ENCODE results near the gene ALX4.

Gene ALX4

DNA sequence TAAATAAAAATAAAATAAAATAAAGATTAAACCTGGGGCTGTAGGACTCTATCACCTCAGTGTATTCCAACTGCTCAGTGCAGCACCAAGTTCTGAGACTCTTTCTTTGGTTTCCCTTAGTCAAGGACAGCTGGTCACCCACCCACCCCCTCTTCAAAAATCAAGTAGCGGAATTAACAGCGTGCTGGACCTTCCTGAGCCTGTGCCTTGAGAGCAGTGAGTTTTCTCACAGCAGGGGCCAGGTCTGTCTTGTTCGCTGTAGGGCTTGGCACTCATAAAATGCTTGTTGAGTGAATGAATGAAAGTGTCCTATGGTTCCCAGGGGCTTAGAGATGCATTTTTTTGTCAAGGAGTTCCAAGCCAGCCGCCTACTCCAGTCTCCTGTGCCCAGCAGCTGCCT, 2.9 kb upstream of the ALX4 start:
- H3K27me3 ChIP-seq (ENCODE audit: insufficient read depth, low read length), result peaks cover 100% of the 10 kb centered on the region

DNA sequence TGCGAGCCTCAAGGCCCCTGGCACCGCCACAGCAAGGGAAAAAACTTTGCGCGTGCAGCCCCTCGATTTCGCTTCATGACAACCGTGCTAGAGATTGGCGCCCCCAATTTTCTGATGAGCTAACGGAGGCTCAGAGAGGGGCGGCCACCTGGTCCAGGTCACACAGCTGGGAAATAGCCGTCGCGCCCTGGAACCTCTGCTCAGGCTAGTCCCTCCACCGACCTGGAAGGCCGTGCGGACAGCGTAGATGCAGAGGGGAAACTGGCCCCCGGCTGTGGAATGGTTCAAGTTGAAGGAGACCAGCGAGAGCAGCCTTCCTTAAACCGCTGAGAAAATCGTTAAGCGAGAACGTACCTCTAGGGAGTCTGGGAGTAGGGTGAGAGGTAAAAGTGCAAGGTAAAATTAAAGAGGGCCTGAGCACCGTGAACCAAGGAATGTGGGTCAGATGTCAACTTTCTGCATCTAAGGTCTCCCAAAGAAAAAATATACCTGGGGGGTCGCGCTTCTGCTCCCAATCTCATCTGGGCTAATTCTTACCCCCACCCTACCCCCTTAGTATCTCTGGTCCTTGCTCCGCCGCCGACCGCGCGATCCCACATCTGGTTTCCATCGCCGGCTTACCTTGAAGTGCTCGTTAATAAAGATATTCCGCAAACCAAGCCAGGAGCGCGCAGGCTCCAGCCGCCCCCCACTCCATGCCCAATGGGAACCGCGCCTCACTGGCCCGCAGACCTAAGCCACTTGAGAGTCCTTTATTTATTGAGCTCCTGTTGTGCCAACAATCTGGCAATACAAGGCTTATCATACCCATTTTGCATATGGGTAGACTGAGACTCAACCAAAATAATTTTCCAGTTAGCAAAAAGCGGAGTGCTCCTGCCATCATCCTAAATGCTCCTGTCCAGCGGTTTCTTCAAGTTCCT, 1.7 kb upstream of the ALX4 start:
- no peaks in the 10 kb centered on the region for H3K36me3 ChIP-seq (ENCODE audit: insufficient read depth, low read depth, low read length)
- no peak overlapping the region for H3K9ac ChIP-seq (ENCODE audit: low read depth, low read length)
- H3K27ac ChIP-seq (ENCODE audit: low read length), result no peak overlapping the region
- peaks cover 100% of the 10 kb centered on the region for H3K27me3 ChIP-seq (ENCODE audit: insufficient read depth, low read length)
- H3K4me3 ChIP-seq (ENCODE audit: low read length), result no peak overlapping the region
- H3K9me3 ChIP-seq (ENCODE audit: insufficient read depth, low read depth, low read length), result peaks cover 11% of the 10 kb centered on the region; the same call in 1 of the 2 replicates
- no peaks in the 10 kb centered on the region; the same call in 1 of the 2 replicates for H3K4me1 ChIP-seq (ENCODE audit: insufficient read depth, low read length)

More for the DNA sequence above, 2.9 kb upstream of the ALX4 start:
- no peaks in the 10 kb centered on the region for H3K36me3 ChIP-seq (ENCODE audit: insufficient read depth, low read depth, low read length)
- no peaks in the 10 kb centered on the region; the same call in 1 of the 2 replicates for H3K4me1 ChIP-seq (ENCODE audit: insufficient read depth, low read length)
- no peak overlapping the region for H3K27ac ChIP-seq (ENCODE audit: low read length)
- H3K9me3 ChIP-seq (ENCODE audit: insufficient read depth, low read depth, low read length), result peaks cover 6% of the 10 kb centered on the region; the same call in 1 of the 2 replicates
- no peak overlapping the region for H3K9ac ChIP-seq (ENCODE audit: low read depth, low read length)
- H3K4me3 ChIP-seq (ENCODE audit: low read length), result no peak overlapping the region

DNA sequence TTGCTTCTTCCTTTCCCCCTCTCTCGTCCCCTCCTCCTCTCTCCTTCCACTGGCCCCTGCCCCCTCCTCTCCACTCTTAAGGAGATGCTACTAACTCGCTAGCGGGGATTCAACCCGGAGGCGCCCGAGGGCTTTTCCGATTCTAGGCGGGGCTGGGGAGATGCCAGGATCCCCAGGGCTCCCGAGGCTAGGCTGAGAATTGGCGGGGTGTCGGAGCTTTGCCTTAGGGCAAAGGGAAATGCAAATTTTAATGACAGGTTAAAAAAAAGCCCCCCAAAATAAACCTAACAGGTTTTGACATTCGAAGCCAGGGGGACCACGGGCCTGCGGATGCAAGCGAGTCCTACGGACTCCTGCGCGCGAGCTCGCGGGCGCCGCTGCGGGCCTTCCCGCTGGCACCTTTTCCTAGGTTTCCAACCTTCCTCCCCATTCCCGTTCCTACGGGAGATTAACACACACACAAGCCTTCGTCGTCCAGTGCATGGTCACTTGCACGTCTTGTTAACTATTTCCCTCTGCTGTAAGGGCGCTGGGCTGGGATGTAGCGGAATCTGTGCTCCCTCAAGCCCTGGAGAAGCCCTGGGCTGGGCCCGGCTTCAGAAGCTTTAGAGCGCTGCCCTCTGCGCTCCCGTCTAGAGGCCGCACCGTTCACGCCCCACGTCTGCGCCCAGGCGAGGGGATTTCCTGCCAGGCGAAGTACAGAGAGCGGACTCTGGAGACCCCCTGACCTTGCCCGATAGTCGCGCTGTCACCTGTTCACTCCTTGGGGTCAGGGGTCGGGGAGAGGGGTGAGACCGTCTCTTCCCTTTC, 729 bp upstream of the ALX4 start:
- peaks cover 100% of the 10 kb centered on the region for H3K27me3 ChIP-seq (ENCODE audit: insufficient read depth, low read length)
- peak overlapping the region; percentile 18; the same call in 1 of the 2 replicates for H3K4me3 ChIP-seq (ENCODE audit: low read length)
- no peak overlapping the region for H3K27ac ChIP-seq (ENCODE audit: low read length)

DNA sequence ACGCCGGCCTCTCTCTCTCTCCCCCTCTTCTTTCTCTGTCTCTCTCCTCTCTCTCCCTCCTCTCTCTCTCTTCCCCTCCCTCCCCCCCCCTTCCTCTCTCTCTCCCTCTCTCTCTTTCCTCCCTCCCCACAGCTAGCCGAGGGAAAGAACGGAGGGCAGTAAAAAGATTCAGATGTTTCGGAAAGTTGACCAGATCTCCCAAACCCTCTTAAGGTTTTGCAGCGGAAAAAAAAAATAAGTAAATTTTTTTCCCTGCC, 195 bp upstream of the ALX4 start:
- Histone ChIP-seq H3K9me3 (ENCODE audit: insufficient read depth, low read depth, low read length) (peaks cover 14% of the 10 kb centered on the region; the same call in 1 of the 2 replicates), H3K36me3 (ENCODE audit: insufficient read depth, low read depth, low read length) (no peaks in the 10 kb centered on the region), H3K27me3 (ENCODE audit: insufficient read depth, low read length) (peaks cover 100% of the 10 kb centered on the region), H3K27ac (ENCODE audit: low read length) (no peak overlapping the region), H3K9ac (ENCODE audit: low read depth, low read length) (no peak overlapping the region), H3K4me3 (ENCODE audit: low read length) (peak overlapping the region; percentile 50; the same call in 1 of the 2 replicates), H3K4me1 (ENCODE audit: insufficient read depth, low read length) (peaks cover 2% of the 10 kb centered on the region; the same call in 1 of the 2 replicates)

More for the DNA sequence above, 729 bp upstream of the ALX4 start:
- Histone ChIP-seq H3K9ac (ENCODE audit: low read depth, low read length) (no peak overlapping the region), H3K4me1 (ENCODE audit: insufficient read depth, low read length) (no peaks in the 10 kb centered on the region), H3K9me3 (ENCODE audit: insufficient read depth, low read depth, low read length) (peaks cover 11% of the 10 kb centered on the region; the same call in 1 of the 2 replicates), H3K36me3 (ENCODE audit: insufficient read depth, low read depth, low read length) (no peaks in the 10 kb centered on the region)

DNA sequence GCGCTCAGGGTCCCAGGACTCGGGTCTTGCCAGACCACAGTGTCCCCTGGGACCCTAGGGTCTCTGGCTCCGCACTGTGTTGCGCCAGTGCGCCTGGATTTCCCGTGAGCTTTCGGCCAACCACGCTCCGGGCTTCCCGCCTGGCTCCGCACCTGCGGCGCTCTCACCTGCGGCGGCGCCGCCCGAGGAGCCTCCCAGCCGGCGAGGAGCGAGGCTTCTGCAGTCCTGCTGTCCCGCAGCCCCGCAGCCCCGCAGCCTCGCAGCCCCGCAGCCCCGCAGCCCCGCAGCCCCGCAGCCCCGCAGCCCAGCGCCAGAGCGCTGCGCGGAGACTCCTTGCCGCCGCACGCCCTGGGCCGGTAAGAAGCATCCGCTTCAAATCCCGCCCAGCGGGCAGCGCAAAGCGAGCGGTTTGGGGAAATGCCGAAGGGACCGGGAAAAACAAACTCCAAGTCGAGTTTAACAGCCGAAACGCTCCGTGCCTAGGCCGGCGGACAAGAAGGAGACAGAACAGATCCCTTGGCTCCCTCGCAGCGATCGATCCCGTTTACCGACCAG, 939 bp downstream of the ALX4 start:
- Histone ChIP-seq H3K4me3 (ENCODE audit: low read length) (peak overlapping the region; percentile 50; the same call in 1 of the 2 replicates), H3K9me3 (ENCODE audit: insufficient read depth, low read depth, low read length) (peaks cover 15% of the 10 kb centered on the region; the same call in 1 of the 2 replicates), H3K27me3 (ENCODE audit: insufficient read depth, low read length) (peaks cover 100% of the 10 kb centered on the region), H3K27ac (ENCODE audit: low read length) (no peak overlapping the region), H3K36me3 (ENCODE audit: insufficient read depth, low read depth, low read length) (no peaks in the 10 kb centered on the region), H3K9ac (ENCODE audit: low read depth, low read length) (no peak overlapping the region), H3K4me1 (ENCODE audit: insufficient read depth, low read length) (peaks cover 5% of the 10 kb centered on the region; the same call in 1 of the 2 replicates)

DNA sequence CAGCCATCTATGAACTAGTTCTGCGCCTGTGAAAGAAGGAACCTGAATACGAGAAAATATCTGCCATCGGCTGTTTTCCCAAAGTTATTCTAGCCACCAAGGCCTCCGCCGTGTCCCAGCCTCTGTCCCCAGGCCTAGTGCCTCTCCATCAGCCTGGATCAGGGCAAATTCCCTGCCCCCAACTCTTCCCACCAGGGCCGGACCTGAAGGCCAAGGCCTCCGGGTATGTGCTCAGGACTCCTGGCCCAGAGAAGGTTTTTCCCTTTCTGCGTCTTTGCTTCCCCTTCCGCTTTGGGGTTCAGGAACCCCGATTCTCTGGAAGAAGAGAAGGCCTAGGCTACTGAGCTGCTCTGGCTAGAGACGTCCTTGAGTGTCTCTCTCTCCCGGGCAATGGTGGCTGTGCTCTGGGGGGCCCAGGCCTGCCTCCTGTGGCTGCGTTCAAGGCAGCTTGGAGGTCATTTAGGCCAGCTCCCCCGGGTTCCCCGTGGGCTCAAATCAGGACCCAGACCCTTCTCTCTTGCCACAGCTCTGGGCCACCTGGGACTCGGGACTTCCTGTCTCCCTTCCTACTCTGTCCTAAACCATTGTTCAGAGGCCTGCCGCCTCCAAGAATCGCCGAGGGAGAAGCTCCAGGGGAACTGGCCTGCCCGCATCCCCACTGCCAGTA, 1.6 kb downstream of the ALX4 start:
- H3K4me1 ChIP-seq (ENCODE audit: insufficient read depth, low read length), result peaks cover 5% of the 10 kb centered on the region; the same call in 1 of the 2 replicates
- H3K9ac ChIP-seq (ENCODE audit: low read depth, low read length), result no peak overlapping the region
- no peak overlapping the region for H3K4me3 ChIP-seq (ENCODE audit: low read length)
- H3K27ac ChIP-seq (ENCODE audit: low read length), result no peak overlapping the region
- peaks cover 11% of the 10 kb centered on the region; the same call in 1 of the 2 replicates for H3K9me3 ChIP-seq (ENCODE audit: insufficient read depth, low read depth, low read length)
- peaks cover 100% of the 10 kb centered on the region for H3K27me3 ChIP-seq (ENCODE audit: insufficient read depth, low read length)
- no peaks in the 10 kb centered on the region for H3K36me3 ChIP-seq (ENCODE audit: insufficient read depth, low read depth, low read length)

DNA sequence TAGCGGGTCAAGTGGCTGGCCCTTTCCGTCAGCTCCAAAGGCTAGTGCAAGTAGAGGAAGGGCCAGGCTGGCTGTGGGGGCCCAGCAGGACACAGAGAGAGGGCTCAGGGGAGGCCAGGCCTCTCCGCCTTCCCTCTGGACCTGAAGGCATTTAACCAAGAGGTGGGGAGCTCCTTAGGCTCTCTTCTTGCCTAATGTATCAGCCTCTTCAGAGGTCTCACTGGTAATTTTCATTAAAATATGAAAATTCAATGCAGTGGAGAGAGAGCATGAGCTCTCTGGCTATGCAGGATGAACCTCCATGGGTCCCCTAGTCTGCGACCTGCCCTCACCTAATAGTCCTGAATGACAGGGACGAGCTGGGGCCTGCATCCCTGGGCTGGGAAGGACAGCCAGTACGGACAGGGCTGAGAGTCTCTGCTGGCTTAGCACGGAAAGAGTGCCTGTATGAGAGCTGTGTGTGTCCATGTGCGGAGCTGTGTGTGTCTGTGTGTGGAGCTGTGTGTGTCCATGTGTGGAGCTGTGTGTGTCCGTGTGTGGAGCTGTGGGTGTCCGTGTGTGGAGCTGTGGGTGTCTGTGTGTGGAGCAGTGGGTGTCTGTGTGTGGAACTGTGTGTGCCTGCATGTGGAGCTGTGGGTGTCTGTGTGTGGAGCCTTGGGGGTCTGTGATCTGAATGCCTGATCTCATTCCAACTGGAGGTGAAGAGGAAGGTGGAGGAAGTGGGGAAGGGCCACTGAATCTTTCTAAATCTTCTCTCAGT, 2.4 kb downstream of the ALX4 start:
- Histone ChIP-seq H3K4me3 (ENCODE audit: low read length) (no peak overlapping the region), H3K27ac (ENCODE audit: low read length) (no peak overlapping the region), H3K9me3 (ENCODE audit: insufficient read depth, low read depth, low read length) (peaks cover 11% of the 10 kb centered on the region; the same call in 1 of the 2 replicates), H3K36me3 (ENCODE audit: insufficient read depth, low read depth, low read length) (no peaks in the 10 kb centered on the region), H3K4me1 (ENCODE audit: insufficient read depth, low read length) (peaks cover 5% of the 10 kb centered on the region; the same call in 1 of the 2 replicates), H3K9ac (ENCODE audit: low read depth, low read length) (no peak overlapping the region), H3K27me3 (ENCODE audit: insufficient read depth, low read length) (peaks cover 100% of the 10 kb centered on the region)

DNA sequence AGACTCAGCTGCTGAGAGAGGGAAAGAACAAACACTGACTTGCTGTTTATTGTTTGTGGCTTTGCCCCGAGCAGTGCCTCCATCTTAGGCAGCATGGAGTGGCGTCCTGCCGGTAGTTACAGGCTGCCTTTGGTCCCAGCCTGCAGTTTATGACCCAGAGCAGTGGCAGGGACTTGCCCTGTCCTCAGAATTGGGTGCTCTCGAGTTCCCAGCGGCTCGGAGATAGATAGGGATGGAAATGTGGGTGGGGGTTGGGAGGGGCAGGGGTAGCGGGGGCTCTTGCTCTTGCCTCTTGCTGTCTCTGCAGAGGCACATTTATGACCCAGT, 3.1 kb downstream of the ALX4 start:
- H3K27ac ChIP-seq (ENCODE audit: low read length), result no peak overlapping the region
- H3K9ac ChIP-seq (ENCODE audit: low read depth, low read length), result no peak overlapping the region
- no peaks in the 10 kb centered on the region for H3K36me3 ChIP-seq (ENCODE audit: insufficient read depth, low read depth, low read length)
- H3K4me1 ChIP-seq (ENCODE audit: insufficient read depth, low read length), result peaks cover 5% of the 10 kb centered on the region; the same call in 1 of the 2 replicates
- no peak overlapping the region for H3K4me3 ChIP-seq (ENCODE audit: low read length)
- peaks cover 11% of the 10 kb centered on the region; the same call in 1 of the 2 replicates for H3K9me3 ChIP-seq (ENCODE audit: insufficient read depth, low read depth, low read length)
- peaks cover 100% of the 10 kb centered on the region for H3K27me3 ChIP-seq (ENCODE audit: insufficient read depth, low read length)

DNA sequence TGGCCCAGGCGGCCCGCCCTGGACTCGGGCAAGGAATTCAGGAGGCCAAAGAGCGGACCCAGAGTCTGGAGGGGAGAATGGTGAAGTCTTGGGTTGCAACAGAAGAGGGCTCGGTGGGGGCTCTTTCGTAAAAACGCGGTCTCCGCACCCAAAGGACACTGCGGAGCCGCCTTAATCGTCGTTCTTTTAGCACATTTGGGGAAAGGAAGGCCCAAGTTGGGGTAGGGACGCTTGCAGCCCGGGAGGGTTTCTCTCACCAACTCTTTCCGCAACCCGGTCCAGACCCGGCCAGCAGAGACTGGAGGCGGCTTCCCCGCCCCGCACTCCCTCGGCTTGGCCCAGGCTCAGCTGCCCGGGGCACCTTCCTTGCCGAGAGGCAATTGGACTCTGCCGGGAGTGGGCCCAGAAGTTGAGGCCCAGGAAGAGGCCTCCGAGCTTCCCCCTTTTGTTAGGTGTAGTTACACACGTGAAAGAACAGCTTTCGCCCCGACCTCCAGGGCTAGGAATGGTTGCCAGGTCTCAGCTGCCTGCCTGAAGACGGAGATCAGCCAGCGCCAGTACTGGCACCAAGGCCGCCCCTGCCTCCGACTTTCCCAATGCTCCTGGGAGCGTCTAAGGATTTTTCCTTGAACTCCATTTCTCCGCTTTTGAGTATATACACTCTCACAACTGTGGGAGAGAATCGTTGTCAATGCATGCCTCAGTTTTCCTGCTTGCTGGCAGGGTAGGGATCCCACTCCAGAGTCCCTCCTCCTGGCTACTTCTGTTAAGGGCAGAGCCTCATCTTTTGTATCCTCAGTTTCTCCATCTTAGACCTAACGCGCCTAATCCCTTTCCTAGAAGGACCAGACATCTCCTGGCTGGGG, 3.7 kb downstream of the ALX4 start:
- no peaks in the 10 kb centered on the region for H3K36me3 ChIP-seq (ENCODE audit: insufficient read depth, low read depth, low read length)
- peak overlapping the region; percentile 13 for H3K4me3 ChIP-seq (ENCODE audit: low read length)
- no peak overlapping the region for H3K9ac ChIP-seq (ENCODE audit: low read depth, low read length)
- peaks cover 5% of the 10 kb centered on the region; the same call in 1 of the 2 replicates for H3K4me1 ChIP-seq (ENCODE audit: insufficient read depth, low read length)
- H3K9me3 ChIP-seq (ENCODE audit: insufficient read depth, low read depth, low read length), result peaks cover 11% of the 10 kb centered on the region; the same call in 1 of the 2 replicates
- H3K27me3 ChIP-seq (ENCODE audit: insufficient read depth, low read length), result peaks cover 100% of the 10 kb centered on the region
- H3K27ac ChIP-seq (ENCODE audit: low read length), result no peak overlapping the region

DNA sequence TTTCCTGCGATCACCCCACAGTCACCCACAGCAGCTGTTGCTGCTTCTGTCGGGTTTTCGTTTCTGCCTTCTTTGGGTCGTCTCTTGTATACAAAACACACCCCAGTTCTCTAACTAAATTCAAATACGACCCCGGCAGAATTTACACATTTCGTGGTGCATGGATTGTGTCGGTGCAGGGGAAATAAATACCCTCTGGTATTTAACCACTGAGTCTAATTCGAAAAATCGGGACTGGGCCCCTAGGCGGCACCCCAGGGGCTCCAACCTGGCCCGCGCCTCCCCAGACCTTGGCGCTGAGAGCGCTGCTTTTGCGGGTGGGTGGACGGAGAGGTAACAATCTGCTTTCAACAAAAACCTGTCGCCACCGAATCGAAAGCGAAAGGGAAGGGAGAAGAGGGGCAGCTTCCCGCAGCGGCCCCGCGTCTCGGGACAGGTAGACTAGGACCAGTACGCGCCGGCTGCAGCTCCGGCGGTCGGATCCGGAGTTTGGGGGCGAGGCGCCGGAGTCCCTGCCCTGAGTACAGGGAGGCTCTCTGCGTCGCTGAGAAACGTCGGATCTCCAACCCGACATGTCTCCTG, 4.4 kb downstream of the ALX4 start:
- H3K27me3 ChIP-seq (ENCODE audit: insufficient read depth, low read length), result peaks cover 100% of the 10 kb centered on the region
- peak overlapping the region; percentile 13 for H3K4me3 ChIP-seq (ENCODE audit: low read length)
- peaks cover 11% of the 10 kb centered on the region; the same call in 1 of the 2 replicates for H3K9me3 ChIP-seq (ENCODE audit: insufficient read depth, low read depth, low read length)
- no peaks in the 10 kb centered on the region for H3K36me3 ChIP-seq (ENCODE audit: insufficient read depth, low read depth, low read length)
- no peak overlapping the region for H3K9ac ChIP-seq (ENCODE audit: low read depth, low read length)
- no peak overlapping the region for H3K27ac ChIP-seq (ENCODE audit: low read length)
- H3K4me1 ChIP-seq (ENCODE audit: insufficient read depth, low read length), result peaks cover 5% of the 10 kb centered on the region; the same call in 1 of the 2 replicates

Measured in iPS-20b (cell line).